ENCODE measurements around the gene DGUOK. TPM values are rescaled to one million over a fixed set of nuclear protein-coding genes. Genes with fewer than 3 reads are reported as not detected.

DGUOK gene
- total RNA-seq, 2 donors from 2014 or later, result 55.0 to 56.3 TPM

DNA sequence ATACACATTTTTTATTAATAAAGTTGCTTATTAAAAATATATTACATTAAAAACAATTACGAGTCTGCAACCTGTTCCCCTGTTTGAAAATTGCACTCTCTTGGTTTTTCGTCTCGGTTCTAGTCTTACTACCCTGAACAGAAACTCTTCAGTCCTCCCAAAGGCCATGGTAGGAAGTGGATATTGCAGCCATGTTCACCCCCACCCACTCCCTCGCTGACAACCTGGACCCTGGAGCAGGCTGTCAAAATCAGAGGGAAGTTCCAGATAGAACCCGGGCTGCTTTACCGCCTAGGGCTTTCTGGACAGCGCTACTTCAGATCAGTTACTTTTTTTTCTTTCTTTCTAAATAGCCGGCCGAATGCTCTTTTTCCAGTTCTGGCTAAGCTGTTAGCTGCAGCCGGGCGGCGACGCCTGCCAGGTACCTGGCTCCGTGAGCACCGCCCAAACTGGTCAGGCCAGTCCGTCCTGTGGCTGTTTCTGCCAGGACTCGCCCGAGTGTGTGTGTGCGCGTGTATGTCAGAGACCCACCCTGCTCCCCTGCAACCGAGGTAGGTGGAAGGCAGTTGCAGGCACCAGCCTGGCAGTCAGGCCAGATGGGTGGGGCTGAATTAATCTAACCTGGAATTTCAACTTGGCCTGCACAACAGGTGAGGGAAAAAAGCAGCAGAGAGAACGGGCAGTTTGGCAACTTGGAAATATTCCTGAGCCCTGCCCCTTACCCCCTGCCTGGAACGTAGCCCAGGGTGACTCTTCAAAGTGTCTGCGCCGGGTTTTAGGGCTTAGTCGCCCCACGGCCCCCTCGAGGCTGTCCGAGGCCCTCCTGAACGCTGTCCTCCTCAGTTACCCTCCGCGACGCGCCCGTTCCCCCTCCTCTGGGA lies 56.9 kb downstream of the DGUOK start:
- H3K4me3 ChIP-seq, result peak overlapping the region; percentile 47
- DNase-seq, result peak; percentile 98
- no peaks in the 10 kb centered on the region for H3K9me3 ChIP-seq
- no peaks in the 10 kb centered on the region for H3K27me3 ChIP-seq
- H3K27ac ChIP-seq, result peak overlapping the region; percentile 97
- H3K9ac ChIP-seq (ENCODE audit: low read depth in 2 of 2, low read length in 2 of 2), result peak overlapping the region; percentile 90 to 92
- no peaks in the 10 kb centered on the region for H3K36me3 ChIP-seq
- TF ChIP-seq, protein P1, sequence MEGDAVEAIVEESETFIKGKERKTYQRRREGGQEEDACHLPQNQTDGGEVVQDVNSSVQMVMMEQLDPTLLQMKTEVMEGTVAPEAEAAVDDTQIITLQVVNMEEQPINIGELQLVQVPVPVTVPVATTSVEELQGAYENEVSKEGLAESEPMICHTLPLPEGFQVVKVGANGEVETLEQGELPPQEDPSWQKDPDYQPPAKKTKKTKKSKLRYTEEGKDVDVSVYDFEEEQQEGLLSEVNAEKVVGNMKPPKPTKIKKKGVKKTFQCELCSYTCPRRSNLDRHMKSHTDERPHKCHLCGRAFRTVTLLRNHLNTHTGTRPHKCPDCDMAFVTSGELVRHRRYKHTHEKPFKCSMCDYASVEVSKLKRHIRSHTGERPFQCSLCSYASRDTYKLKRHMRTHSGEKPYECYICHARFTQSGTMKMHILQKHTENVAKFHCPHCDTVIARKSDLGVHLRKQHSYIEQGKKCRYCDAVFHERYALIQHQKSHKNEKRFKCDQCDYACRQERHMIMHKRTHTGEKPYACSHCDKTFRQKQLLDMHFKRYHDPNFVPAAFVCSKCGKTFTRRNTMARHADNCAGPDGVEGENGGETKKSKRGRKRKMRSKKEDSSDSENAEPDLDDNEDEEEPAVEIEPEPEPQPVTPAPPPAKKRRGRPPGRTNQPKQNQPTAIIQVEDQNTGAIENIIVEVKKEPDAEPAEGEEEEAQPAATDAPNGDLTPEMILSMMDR (IDR thresholded peaks at IDR 0.05), result no peak
- H3K4me1 ChIP-seq, result peaks cover 34% of the 10 kb centered on the region
- intact Hi-C loops (cut with DNase I), result loop anchor here (5.0 to 10.0 kb wide), 2 partner anchors 56 to 159 kb away; partner anchors contain the start of genes DGUOK and STAMBP

DNA sequence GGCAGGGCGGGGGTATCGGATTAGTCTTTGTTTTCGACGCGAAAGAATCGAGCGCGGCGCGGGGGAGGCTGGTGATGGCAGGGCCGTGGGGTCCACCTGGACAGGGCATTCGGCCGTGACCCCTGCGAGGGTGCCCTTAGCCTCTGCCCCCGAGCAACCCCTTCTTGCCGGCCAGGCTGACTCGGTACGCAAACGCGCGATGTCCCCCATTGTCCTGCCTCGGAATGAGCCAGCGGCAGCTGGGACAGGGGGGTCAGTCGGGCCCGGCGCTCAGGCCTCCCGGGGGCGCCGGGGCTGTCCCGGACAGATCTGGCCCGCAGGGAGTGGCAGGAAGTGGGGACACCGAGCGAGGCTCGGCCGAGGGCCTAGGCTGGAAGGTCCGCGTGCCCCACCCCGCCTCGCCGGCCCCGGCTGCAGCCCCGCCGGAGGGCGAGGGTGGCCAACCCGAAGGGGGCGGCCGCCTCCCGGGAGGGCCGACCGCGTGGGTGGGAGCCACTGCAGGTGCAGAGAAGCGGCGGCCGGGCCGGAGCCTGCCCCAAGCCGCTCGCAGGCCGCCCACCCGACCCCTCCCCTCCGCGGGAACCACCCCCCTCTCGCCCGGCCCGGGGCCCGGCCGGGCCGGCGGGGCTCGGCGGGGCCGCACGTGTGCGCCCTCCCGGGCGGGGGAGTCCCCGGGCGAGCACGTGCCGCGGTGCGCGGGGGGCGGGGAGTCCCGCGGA lies 57.7 kb downstream of the DGUOK start, which contains the start of gene TET3:
Gene TET3, plus strand, starts transcription at position 708 of the 719 bp plus-strand sequence. CDS start 1,494 bp downstream, outside the sequence.
- H3K36me3 ChIP-seq, result no peaks in the 10 kb centered on the region
- H3K27ac ChIP-seq, result peak within 1 kb of the TSS; percentile 97
- DNase-seq, result peak; percentile 62

DNA sequence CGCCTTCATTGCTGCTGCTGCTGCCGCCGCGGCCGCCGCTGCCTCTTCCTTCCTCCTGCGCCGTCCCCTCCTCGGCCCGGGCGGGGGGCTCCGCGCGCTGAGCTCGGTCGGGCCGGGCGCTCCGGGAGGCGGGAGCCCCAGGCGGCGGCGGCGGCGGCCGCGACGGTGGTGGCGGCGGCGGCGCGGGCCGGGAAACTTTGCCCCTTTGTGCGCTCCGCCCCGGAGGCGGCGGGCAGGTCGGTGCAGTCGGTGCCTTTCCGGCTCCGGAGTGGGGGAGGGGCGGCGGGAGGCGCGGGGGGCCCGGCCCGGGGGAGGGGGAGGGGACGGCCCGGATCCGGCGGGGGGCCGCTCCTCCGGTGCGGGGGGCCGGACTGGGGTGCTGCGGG lies 58.2 kb downstream of the DGUOK start:
- Histone ChIP-seq H3K9ac (ENCODE audit: low read depth in 2 of 2, low read length in 2 of 2) (peak overlapping the region in 1 of 2 donors; percentile 90), H3K27me3 (no peaks in the 10 kb centered on the region), H3K4me3 (peak overlapping the region; percentile 47), H3K36me3 (no peaks in the 10 kb centered on the region), H3K4me1 (peaks cover 35% of the 10 kb centered on the region), H3K27ac (no peak overlapping the region), H3K9me3 (no peaks in the 10 kb centered on the region)
- TF ChIP-seq, protein P1 (IDR thresholded peaks at IDR 0.05), result no peak
- peak; percentile 81 for DNase-seq
- intact Hi-C loops (cut with DNase I), result loop anchor here (5.0 to 10.0 kb wide), 2 partner anchors 58 to 160 kb away; partner anchors contain the start of genes DGUOK and STAMBP

More for the DNA sequence above, 57.7 kb downstream of the DGUOK start, which contains the start of gene TET3:
- H3K9me3 ChIP-seq, result no peaks in the 10 kb centered on the region
- H3K27me3 ChIP-seq, result no peaks in the 10 kb centered on the region
- peak within 1 kb of the TSS; percentile 52 for H3K4me3 ChIP-seq
- TF ChIP-seq, protein P1 (IDR thresholded peaks at IDR 0.05), result no peak
- intact Hi-C loops (cut with DNase I), result loop anchor here (5.0 to 10.0 kb wide), 2 partner anchors 57 to 160 kb away; partner anchors contain the start of genes DGUOK and STAMBP
- H3K9ac ChIP-seq (ENCODE audit: low read depth in 2 of 2, low read length in 2 of 2), result peak within 1 kb of the TSS; percentile 90 to 92
- H3K4me1 ChIP-seq, result peaks cover 35% of the 10 kb centered on the region

DNA sequence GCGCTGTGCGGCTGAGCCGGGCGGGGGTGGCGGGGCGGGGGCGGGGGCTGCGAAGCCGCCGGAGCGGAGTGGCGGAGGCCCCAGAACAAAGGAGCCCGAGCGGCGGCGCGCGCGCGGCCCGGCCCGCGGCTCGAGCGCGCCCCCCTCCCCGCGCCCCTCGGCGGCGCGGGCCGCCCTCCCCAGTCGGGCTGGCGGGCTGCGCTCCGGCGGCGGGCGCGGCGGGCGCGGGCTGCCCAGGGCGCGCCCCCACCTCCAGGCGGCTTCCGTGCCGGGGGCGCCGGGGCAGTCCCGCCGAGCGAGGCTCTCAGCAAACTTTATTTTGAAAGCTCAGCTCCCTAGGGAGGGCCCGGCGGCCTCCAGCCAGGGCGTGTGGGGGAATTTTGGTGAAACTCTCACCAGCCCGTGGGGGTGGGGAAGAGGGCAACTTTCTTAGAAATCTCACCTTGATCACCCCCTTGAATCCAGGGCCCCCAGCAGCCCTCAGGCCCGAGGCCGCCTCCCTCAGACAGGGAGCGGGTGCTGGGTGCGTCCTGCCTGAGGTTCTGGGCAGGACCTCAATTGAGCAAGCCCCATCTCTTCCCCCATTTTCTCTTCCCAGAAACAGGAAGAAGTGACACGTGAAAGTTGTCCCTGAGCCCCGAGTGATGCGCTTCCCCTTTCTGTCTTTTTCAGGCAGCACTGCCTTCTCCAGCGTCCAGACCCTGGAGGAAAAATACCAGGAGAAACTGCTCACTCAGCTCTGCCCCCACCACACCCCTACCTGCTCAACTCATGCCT lies 58.8 kb downstream of the DGUOK start:
- TF ChIP-seq, protein P1 (IDR thresholded peaks at IDR 0.05), result no peak
- intact Hi-C loops (cut with DNase I), result loop anchor here (10.0 kb wide), 1 partner anchor 161 kb away; the partner anchor contains the start of gene STAMBP
- no peaks in the 10 kb centered on the region for H3K27me3 ChIP-seq
- H3K9ac ChIP-seq (ENCODE audit: low read depth in 2 of 2, low read length in 2 of 2), result peak overlapping the region; percentile 74 to 80
- H3K9me3 ChIP-seq, result no peaks in the 10 kb centered on the region
- H3K36me3 ChIP-seq, result no peaks in the 10 kb centered on the region
- peak; percentile 59 for DNase-seq
- peak overlapping the region; percentile 52 for H3K4me3 ChIP-seq
- peaks cover 35% of the 10 kb centered on the region for H3K4me1 ChIP-seq
- H3K27ac ChIP-seq, result peak overlapping the region; percentile 76
